HUES64 (cell line): ENCODE data around the gene CHCHD6.
"Not testable (repeated sequence)": the region's sequence is repeated elsewhere in the genome, so short reads cannot be mapped to it uniquely, and the experiment has no call there.

Experiments used
- H3K27ac ChIP-seq: 2 replicates; pipeline ENCODE4 v1.7.0; 2013; ENCODE audit warnings: low read depth, low read length, inconsistent platforms
- H3K27me3 ChIP-seq: 2 replicates; pipeline ENCODE4 v1.6.1; 2013; ENCODE audit warnings: mild to moderate bottlenecking, low read length; ENCODE audit not compliant: insufficient read depth
- H3K36me3 ChIP-seq: 2 replicates; pipeline ENCODE4 v1.6.1; 2013; ENCODE audit warnings: mild to moderate bottlenecking, low read length; ENCODE audit not compliant: insufficient read depth
- H3K4me1 ChIP-seq: 2 replicates; pipeline ENCODE4 v1.6.1; 2013; ENCODE audit warnings: mild to moderate bottlenecking, low read length, moderate library complexity; ENCODE audit not compliant: insufficient read depth
- H3K4me3 ChIP-seq: 2 replicates; pipeline ENCODE4 v1.5.1; 2013; ENCODE audit warnings: mild to moderate bottlenecking, low read length, moderate library complexity
- H3K9ac ChIP-seq: 2 replicates; pipeline ENCODE4 v1.6.1; 2013; ENCODE audit warnings: mild to moderate bottlenecking, low read depth, low read length
- H3K9me3 ChIP-seq: 2 replicates; pipeline ENCODE4 v1.6.1; 2013; ENCODE audit warnings: low read depth, low read length; ENCODE audit not compliant: insufficient read depth
- WGBS: fragments of 150-250, 120-280 bp; methylation state at CpG from one replicate; pipeline ENCODE4 v1.1.7; 2013; ENCODE audit warnings: missing lambda C conversion rate; 5-methylcytosine and 5-hydroxymethylcytosine counted together

CHCHD6 gene

DNA sequence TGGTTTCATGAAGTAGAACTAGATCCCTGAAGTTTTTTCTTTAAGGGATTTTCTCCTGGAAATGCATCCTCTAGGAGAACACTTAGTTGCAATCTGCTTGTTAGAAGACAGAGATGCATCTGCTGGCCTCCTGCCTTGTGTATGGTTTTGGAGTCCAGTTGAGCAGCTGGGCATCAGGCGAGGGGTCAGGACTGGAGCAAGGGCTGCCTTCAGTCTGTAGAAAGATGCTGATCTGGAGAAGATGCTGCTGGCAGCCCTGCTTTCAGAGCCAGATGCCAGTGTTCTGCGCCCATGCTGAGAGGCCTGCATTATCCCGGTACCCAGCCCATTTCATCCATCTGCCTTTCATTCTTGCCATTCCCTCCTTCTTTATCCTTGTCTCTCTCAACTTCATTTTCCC lies 77.4 kb downstream of the CHCHD6 start:
- WGBS: 91% methylated on average over 3 of the region's 3 CpGs
- no peaks in the 10 kb centered on the region for H3K27me3 ChIP-seq
- H3K9ac ChIP-seq: no peak overlapping the region
- no peaks in the 10 kb centered on the region for H3K9me3 ChIP-seq
- no peak overlapping the region for H3K4me3 ChIP-seq
- H3K27ac ChIP-seq: no peak overlapping the region
- no peaks in the 10 kb centered on the region for H3K36me3 ChIP-seq
- H3K4me1 ChIP-seq: peaks cover 36% of the 10 kb centered on the region

DNA sequence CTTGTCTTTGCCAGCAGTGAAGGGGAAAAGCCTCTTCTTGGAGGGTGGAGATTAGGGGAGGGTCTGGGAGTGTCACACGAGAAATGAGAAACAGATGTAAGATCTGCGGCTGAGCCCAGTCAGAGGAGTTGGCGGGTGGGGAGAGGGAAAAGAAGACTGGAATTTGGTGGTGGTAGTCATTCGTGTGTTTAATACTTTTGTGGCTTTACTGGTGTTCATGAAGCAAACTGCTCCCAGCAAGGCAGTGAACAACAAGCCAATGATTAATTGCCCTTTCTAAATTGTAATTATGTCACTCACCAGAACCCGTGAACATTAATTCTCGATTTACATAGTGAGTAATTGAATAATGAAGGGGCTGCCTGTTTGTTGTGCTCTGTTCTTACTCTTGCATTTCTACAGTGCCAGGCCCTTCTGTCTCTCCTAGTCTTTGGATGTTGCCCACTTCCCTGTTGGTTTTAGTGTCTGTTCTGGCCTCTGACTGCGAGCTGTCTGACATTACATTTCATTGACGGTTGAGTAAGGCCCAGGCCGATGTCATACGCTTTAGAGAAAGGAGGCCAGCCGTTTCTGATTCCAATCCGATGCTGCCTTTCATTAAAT lies 78.0 kb downstream of the CHCHD6 start:
- H3K27me3 ChIP-seq: no peaks in the 10 kb centered on the region
- peaks cover 36% of the 10 kb centered on the region for H3K4me1 ChIP-seq
- H3K27ac ChIP-seq: no peak overlapping the region
- H3K4me3 ChIP-seq: no peak overlapping the region
- 89% methylated on average over 12 of the region's 12 CpGs for WGBS
- no peaks in the 10 kb centered on the region for H3K36me3 ChIP-seq
- H3K9me3 ChIP-seq: no peaks in the 10 kb centered on the region
- no peak overlapping the region for H3K9ac ChIP-seq

DNA sequence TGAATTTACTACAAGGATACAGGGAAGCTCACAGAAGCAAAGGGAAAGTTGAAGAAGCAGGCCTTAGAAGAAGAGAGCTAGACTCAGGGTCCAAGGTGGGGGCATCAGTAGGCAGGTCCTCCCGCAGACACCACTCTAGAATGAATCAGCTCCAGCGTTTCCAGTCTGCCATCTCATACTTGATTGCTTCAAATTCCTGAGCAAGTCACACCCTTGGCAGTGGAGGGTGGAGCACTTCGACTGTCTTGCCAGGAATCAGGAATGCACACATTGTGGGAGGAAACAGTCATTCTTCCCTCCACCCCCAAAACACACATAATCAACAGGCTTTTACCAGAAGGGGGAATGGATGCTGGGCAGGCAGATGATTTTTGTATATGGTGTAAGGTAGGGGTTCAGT lies 78.5 kb downstream of the CHCHD6 start:
- no peaks in the 10 kb centered on the region for H3K27me3 ChIP-seq
- no peak overlapping the region for H3K4me3 ChIP-seq
- H3K36me3 ChIP-seq: no peaks in the 10 kb centered on the region
- H3K4me1 ChIP-seq: peaks cover 36% of the 10 kb centered on the region
- no peak overlapping the region for H3K9ac ChIP-seq
- H3K27ac ChIP-seq: no peak overlapping the region
- H3K9me3 ChIP-seq: no peaks in the 10 kb centered on the region
- 69% methylated on average over 3 of the region's 3 CpGs for WGBS

DNA sequence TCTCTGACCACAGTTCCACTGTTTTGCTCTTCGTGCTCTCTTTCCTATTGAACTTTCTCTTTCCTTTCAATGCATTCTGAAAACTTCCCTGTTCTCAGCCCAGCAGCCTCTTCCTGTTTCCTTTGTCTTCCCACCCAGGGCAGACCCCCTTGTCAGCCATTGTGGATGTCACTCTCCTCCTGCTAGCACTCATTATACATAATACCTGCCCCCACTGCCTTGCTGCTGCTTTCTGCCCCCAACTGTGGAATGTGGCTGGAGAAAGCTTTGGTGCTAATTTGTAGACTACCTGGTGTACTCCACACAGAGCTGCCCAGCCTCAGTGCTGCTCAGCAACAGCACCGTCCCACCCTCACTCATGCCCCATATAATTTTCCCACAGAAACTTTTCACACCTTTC lies 80.2 kb downstream of the CHCHD6 start:
- peak overlapping the region; percentile 43; the same call in 1 of the 2 replicates for H3K9ac ChIP-seq
- no peaks in the 10 kb centered on the region for H3K36me3 ChIP-seq
- no peaks in the 10 kb centered on the region for H3K27me3 ChIP-seq
- H3K4me3 ChIP-seq: no peak overlapping the region
- WGBS: 21% methylated on average over 2 of the region's 2 CpGs
- H3K4me1 ChIP-seq: peaks cover 36% of the 10 kb centered on the region
- H3K9me3 ChIP-seq: no peaks in the 10 kb centered on the region
- peak overlapping the region; percentile 86 for H3K27ac ChIP-seq

DNA sequence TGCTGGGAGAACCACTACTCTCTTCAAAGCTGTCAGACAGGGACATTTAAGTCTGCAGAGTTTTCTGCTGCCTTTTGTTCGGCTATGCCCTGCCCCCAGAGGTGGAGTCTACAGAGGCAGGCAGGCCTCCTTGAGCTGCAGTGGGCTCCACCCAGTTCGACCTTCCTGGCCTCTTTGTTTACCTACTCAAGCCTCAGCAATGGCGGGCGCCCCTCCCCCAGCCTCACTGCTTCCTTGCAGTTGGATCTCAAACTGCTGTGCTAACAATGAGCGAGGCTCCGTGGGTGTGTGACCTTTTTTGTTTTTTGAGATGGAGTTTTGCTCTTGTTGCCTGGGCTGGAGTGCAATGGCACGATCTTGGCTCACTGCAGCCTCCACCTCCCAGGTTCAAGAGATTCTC lies 87.3 kb downstream of the CHCHD6 start:
- H3K27ac ChIP-seq, H3K4me1 ChIP-seq, H3K4me3 ChIP-seq, H3K9ac ChIP-seq, H3K27me3 ChIP-seq, H3K36me3 ChIP-seq: not testable (repeated sequence)
- peaks cover 16% of the 10 kb centered on the region; the same call in 1 of the 2 replicates for H3K9me3 ChIP-seq
- 80% methylated on average over 7 of the region's 7 CpGs for WGBS

DNA sequence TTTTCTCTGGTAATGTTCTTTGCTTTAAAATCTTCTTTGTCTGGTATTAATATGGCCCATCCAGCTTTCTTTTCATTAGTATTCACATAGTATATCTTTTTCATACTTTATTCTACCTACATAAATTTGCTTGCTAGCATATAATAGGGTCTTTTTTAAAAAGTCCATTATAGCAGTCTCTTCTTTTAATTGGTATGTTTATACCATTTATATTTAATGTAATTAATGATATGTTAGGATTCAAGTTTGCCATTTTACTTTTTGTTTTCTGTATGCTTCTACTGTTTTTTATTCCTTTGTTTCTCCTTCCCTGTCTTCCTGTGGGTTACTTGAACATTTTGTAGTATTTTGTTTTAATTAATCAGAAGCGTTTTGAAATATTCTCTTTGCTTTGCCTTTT lies 89.0 kb downstream of the CHCHD6 start:
- H3K27me3 ChIP-seq: no peaks in the 10 kb centered on the region
- no CpG with 5 or more reads among the region's 1 CpG for WGBS
- no peak overlapping the region for H3K4me3 ChIP-seq
- H3K27ac ChIP-seq: no peak overlapping the region
- H3K36me3 ChIP-seq: no peaks in the 10 kb centered on the region
- H3K9me3 ChIP-seq: peaks cover 16% of the 10 kb centered on the region; the same call in 1 of the 2 replicates
- no peak overlapping the region for H3K9ac ChIP-seq
- no peaks in the 10 kb centered on the region for H3K4me1 ChIP-seq

DNA sequence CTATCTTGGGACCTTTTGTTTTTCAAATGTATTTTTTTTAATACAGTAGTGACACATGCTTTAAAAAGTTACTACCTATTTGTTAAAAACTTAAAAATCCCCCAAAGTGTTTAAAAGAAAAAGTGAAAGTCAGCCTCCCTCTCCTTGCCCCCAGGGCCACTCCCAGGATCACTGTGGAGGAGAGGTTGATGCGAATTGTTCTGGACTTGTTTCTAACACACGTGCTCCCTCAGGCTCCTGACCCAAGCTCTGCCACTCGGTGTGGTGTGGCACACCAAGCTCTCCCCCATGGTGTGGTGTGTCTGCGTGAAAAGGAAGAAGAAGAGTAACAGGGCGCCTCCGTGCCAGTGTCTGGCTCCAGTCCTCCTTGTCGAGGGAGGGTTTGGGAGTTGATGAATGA lies 93.5 kb downstream of the CHCHD6 start:
- peaks cover 29% of the 10 kb centered on the region for H3K9me3 ChIP-seq
- H3K9ac ChIP-seq: no peak overlapping the region
- H3K27ac ChIP-seq: no peak overlapping the region
- no peak overlapping the region for H3K4me3 ChIP-seq
- peaks cover 7% of the 10 kb centered on the region; the same call in 1 of the 2 replicates for H3K36me3 ChIP-seq
- no peaks in the 10 kb centered on the region for H3K4me1 ChIP-seq
- WGBS: 88% methylated on average over 6 of the region's 7 CpGs
- H3K27me3 ChIP-seq: no peaks in the 10 kb centered on the region

DNA sequence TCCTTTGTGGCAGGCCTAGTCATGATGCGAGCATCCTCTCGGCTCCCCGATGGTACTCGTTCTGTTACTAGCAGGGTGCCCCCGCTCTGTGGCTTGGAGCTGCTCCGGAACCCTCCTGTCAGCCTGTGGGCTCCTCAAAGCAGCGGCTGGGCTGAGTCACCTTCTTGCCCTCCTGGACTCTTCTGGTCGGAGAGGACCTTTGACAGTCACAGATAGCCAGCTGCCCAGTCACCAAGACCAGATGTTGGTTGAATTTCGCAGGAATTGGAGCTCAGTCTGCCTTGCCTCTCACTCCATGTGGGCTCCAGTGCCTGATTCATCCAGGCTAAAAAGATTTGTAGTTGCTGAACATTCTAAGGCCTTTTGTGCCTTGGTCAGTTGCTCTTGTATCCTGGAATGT lies 94.5 kb downstream of the CHCHD6 start:
- H3K27ac ChIP-seq: no peak overlapping the region
- H3K27me3 ChIP-seq: no peaks in the 10 kb centered on the region
- no peaks in the 10 kb centered on the region for H3K4me1 ChIP-seq
- peaks cover 7% of the 10 kb centered on the region; the same call in 1 of the 2 replicates for H3K36me3 ChIP-seq
- H3K9me3 ChIP-seq: peaks cover 21% of the 10 kb centered on the region
- no peak overlapping the region for H3K4me3 ChIP-seq
- 91% methylated on average over 9 of the region's 9 CpGs for WGBS
- H3K9ac ChIP-seq: no peak overlapping the region

DNA sequence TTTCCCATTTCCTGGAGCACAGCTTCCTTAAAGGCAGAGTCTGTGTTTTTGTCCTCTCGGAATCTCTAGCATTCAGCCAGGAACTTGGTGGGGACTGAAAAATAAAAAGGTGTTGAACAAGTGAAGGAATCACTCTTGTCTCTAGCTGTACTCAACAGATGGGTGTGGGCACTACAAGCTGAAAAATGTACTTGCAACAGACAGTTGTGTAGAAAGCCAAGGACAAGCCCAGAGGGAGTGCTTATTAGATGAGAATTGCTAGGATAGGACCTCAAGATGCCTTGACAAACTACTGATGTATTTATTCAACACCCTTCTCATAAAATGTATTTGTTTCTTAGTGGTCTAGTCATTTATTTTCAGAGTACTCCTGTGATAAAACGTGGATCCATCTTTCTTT lies 95.1 kb downstream of the CHCHD6 start:
- peaks cover 21% of the 10 kb centered on the region for H3K9me3 ChIP-seq
- H3K4me3 ChIP-seq: no peak overlapping the region
- no peak overlapping the region for H3K9ac ChIP-seq
- WGBS: 95% methylated on average over 2 of the region's 2 CpGs
- peaks cover 7% of the 10 kb centered on the region; the same call in 1 of the 2 replicates for H3K36me3 ChIP-seq
- no peaks in the 10 kb centered on the region for H3K4me1 ChIP-seq
- H3K27ac ChIP-seq: no peak overlapping the region
- no peaks in the 10 kb centered on the region for H3K27me3 ChIP-seq

DNA sequence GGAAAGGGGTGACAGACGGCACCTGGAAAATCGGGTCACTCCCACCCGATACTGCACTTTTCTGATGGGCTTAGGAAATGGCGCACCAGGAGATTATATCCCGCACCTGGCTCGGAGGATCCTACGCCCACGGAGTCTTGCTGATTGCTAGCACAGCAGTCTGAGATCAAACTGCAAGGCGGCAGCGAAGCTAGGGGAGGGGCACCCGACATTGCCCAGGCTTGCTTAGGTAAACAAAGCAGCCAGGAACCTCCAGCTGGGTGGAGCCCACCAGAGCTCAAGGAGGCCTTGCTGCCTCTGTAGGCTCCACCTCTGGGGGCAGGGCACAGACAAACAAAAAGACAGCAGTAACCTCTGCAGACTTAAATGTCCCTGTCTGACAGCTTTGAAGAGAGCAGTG lies 97.3 kb downstream of the CHCHD6 start:
- H3K4me1 ChIP-seq, H3K27ac ChIP-seq, H3K9ac ChIP-seq, H3K36me3 ChIP-seq, H3K4me3 ChIP-seq, H3K27me3 ChIP-seq: not testable (repeated sequence)
- 95% methylated on average over 11 of the region's 11 CpGs for WGBS
- H3K9me3 ChIP-seq: peaks cover 21% of the 10 kb centered on the region

DNA sequence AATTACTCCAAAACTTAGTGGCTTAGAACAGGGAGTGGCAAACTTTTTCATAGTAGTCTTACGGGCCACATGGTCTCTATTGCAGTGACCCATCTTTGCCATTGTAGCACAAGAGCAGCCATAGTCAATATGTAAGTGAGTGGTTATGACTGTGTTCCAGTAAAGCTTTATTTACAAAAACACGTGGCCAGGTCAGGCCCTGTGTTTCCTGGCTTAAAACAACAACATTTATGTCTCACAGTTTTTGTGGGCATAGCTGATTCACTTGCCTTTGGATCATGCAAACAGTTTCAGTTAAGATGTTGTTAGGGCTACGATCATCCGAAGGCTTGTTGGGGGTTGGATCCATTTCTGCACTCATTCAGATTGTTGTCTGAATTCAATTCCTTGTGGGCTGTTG lies 103.8 kb downstream of the CHCHD6 start:
- H3K4me1 ChIP-seq: no peaks in the 10 kb centered on the region
- 96% methylated on average over 4 of the region's 4 CpGs for WGBS
- no peaks in the 10 kb centered on the region for H3K27me3 ChIP-seq
- H3K9me3 ChIP-seq: no peaks in the 10 kb centered on the region
- no peak overlapping the region for H3K27ac ChIP-seq
- H3K36me3 ChIP-seq: no peaks in the 10 kb centered on the region
- no peak overlapping the region for H3K9ac ChIP-seq
- H3K4me3 ChIP-seq: no peak overlapping the region

DNA sequence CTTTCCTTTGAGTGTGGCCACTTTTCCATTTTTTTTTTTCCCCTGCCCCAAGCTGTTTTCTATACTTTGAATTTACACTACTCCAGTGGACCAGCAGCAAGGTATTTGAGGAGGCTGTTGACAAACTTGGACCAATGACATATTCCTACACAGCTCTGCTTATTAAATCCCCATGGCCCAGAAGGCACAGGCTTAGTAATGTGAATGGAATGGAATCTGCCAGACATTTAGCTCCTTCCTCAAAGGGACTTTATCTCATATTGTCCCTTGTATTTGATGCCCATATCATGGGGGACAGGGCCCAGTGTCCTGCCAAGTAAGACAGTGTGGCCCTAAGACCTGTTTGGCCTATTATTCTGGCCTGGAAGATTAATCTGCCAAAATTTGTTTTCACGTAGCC lies 107.5 kb downstream of the CHCHD6 start:
- Histone ChIP-seq H3K9me3 (no peaks in the 10 kb centered on the region), H3K36me3 (no peaks in the 10 kb centered on the region), H3K9ac (no peak overlapping the region), H3K4me3 (no peak overlapping the region), H3K4me1 (peaks cover 6% of the 10 kb centered on the region), H3K27me3 (no peaks in the 10 kb centered on the region), H3K27ac (no peak overlapping the region)
- 94% methylated on average over 1 of the region's 1 CpG for WGBS
